Frontal cortex (tissue), 4 donors: ENCODE measurements around the gene HAUS7. TPM values are rescaled to one million over a fixed set of nuclear protein-coding genes. Genes with fewer than 3 reads are reported as not detected.
"Not testable (repeated sequence)": the region's sequence is repeated elsewhere in the genome, so short reads cannot be mapped to it uniquely, and the experiment has no call there.

ENCODE experiments used
- DNase-seq, 2 donors: peaks; one replicate each; pipeline ENCODE4 v3.0.0; 2012; ENCODE audit warnings: low spot score in 2 of 2
- FAIRE-seq: peaks from 2 replicates; lab custom pipeline; 2012; peaks lifted over from hg19 to GRCh38; lab: Jason Lieb, UNC
- total RNA-seq: library from RNA; depleted of rRNA; stranded (reverse); fragments of >200 nt; gene quantifications from one replicate; pipeline ENCODE4 v1.2.3, GENCODE V29; 2014
- donor health status: control.
- donor health status: control.
- donor health status: control.

HAUS7 gene
- total RNA-seq, 1 donor from 2014 or later, result 6.5 TPM

- DNase-seq (no peak), FAIRE-seq (no peak)
Observed at GRCh38 chrX:153414856-153415510, 55.4 kb downstream of the HAUS7 start.

DNA sequence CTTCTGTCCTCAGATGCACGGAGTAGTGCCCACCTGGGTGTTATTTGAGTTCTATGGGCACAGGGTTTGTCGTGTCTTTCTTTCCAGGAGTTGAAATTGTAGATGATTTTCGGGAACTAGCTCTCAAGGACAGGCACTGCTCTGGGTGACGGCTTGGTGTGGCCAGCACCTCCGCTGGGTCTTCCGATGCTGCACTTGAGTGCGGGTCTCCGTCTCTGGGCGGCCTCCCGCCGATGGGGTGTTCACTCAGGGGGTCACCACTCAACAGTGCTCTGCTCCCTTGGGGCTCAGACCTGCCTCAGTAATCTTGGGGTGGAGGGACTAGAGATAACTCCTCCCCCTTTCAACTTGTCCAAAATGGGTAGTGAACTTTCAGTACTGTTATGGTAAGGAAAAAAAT lies 56.6 kb downstream of the HAUS7 start:
- FAIRE-seq (no peak), DNase-seq (no peak)

DNA sequence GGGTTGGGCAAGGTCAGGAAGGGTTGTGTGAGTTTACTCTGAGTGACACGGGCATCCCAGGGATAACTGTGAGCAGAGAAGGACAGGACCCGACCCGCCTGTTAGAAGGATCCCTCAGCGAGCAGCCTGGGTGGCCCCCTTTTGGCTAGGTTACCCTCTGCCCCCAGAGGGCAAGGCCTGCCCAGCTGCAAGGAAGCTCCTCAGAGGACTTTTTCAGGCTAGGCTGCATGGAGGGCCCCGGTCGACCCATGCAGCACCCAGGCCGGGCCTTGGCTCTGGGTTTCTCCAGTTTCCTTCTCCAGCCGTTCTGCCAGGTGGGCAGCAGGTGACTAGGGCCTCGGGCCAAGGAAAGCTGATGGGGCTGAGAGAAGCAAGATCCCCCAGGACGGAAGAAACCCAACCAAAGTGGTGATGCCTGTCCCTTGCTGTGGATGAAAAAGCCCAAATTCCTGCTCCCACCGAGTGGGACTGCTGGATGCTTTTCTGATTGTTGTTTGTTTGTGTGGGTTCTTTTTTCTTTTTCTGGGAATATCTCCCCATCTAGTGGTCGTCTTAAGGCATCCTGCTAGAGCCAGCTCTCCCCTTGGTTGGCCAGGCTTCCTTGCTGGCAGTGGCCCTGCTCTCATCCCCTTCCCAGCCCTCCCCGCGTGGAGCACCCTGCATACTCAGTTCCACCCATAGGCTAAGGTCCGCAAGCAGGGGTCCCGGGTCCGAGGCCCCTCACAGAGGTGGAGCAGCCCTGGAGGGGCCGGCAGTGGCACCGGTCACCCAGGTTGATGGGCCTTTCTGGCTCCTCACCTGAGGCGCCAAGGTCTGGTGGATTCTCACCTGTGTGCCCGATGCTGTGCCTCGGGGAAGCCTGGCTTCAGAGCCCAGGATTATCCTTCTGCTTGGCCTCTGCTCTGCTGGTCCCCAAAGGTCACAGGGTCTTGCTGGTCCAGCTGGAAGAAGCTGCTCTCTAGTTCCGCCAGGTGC lies 57.3 kb downstream of the HAUS7 start:
- FAIRE-seq (no peak), DNase-seq (no peak)

- DNase-seq, result peak in 1 of 2 donors; percentile 30
- FAIRE-seq, result no peak
Observed at GRCh38 chrX:153411988-153412574, 58.3 kb downstream of the HAUS7 start.

DNA sequence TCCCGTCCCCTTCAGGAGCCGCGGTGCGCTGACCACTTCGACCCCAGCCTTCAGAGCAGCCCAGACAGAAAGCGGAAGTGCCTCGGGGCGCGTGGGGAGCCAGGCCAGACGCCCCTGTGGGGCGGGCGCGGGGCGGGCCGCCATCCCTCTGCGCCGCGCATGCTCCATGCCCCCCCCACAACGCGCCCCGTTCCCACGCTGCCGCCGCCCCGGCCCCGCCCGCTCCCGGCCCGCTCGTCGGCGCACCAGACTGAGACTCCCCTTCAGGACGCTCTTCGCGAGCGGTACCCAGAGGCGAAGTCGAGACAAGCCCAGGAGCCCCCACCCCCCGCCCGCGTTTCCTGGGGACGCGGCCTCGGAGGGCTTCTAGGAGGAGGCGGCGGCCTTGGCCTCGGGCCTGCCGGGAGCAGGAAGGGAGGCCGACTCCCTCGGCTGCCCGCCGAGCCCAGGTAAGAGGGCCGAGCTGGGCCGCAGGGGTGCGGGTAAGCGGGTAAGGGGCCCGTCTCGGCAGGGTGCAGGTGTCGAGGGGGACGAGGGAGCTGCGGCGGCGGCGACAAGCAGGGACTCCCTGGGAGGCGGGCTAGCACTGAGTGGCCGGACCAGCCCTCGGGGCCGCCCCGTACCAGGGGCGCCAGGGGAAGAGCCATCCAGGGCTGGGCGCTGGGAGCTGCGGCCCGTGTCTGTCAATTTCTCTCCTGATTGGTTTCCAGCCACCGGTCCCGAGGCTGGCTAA lies 59.0 kb downstream of the HAUS7 start, which contains the start of gene ZFP92:
Gene ZFP92, plus strand, starts transcription at position 218 of the 733 bp plus-strand sequence. CDS start 6,851 bp downstream, outside the sequence.
- DNase-seq, result peak; percentile 56 to 58
- no peak for FAIRE-seq

DNA sequence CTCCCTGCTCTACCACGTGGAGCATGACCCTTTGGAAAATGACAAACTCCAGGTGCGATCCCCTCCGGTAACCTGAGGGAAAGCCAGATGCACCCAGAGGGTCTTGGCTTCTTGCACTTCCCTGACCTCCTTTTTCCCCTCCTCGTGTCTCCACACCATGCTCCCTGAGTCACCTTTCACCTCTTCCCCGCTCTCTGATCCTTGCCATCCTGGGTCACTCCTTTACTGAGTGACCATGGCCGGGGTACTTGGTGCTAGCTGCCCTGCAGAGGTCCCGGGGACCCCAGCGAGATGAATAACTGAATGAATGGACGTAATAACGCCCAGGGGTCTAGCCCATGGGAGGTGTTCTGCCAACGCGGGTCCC lies 59.5 kb downstream of the HAUS7 start:
- DNase-seq (no peak), FAIRE-seq (no peak)

DNA sequence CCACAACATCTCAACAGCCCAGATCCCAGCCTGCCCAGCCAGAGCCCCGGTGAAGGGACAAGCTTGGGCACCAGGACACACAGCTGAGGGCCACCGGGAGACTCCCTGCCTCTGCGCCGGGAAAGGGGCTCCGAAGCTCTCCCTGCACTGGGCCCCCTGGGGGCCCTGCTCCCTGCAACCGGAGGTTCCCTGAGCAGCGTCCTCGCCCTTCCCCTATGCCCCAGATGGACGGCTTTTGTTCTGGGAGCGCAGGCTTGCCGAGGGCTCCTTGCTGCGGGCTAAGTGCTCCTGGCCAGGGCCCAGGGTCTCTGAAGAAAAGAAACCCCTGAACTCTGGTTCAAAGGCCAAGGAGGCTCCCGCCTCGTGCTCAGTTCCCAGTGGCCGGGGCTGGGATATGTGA lies 60.0 kb downstream of the HAUS7 start:
- DNase-seq (no peak), FAIRE-seq (no peak)

DNA sequence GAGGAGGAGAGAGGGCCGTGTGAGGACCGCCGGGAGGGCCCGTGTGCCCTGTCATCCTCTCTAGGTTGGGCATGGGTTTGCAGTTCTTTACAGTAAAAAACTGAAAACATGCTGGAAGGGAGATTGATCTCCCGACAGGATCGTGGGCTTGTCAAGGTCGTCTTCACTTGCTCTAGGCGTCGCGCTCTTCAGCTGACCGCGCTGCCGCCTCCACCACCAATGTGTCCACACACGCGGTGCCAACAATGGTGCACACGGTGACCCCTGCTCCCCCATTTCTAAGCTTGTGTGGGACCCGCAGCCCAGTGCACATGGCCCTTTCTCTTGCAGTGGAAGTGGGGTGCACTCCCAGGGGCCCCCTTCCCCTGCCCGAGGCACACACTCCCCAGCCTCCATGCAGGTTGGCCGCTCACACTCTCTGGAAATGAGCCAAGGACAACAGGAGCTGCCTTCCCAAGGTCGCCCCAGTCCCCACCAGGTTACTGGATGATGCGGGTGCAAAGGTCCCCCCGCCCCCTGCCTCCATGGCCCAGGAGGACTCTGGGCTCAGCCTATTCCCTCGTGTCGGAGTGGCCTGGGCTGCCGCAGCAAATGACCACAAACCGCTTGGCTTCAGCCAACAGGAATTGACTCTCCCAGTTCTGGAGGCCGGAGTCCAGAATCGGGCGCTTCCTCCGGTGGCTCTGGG lies 60.8 kb downstream of the HAUS7 start:
- DNase-seq, result no peak
- no peak for FAIRE-seq

DNA sequence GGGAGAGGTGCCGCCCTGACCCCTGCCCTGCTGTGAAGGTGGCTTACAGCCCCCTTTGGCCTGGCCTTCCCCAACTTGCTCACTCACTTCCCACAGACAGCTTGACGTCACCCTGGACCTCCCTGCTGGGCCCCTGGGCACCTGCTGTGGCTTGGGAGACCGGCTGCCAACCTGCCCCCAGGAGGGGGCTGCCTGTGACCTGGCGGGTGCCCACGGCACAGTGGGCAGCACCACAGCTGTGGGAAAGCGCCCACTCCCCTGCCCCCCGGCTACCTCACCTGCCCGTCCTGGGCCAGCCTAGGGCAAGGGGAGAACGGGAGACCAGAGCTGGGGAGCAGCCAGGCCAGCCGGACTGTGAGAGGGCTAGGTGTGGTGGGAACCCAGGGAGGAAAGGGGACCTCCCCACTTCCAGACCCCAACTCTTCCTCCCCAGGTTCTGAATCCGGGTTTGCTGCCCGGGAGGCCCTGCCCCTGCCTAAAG lies 61.5 kb downstream of the HAUS7 start:
- DNase-seq (no peak), FAIRE-seq (no peak)

DNA sequence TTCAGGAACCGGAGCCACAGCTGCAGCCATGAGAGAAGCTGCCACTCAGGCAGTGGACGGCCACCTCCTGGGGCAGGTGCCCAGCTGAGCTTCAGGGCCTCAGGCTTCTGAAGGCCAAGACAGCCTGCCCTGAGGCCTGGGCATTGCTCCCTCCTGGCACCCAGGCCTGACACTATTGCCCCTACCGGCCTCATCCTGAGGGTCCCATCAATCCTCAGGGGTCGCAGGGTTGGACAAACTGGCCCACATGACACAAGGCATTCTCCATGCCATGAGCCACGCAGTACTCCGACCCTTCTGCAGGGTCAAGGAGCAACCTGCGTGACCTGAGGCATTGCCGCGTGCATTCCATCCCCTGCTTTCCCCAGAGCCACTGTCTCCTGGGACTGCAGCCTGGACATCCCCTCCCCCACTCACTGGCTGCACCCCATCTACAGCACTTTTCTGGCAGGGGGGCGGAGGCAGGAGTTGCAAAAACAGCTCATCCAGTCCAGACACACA lies 62.1 kb downstream of the HAUS7 start:
- DNase-seq (no peak), FAIRE-seq (no peak)

DNA sequence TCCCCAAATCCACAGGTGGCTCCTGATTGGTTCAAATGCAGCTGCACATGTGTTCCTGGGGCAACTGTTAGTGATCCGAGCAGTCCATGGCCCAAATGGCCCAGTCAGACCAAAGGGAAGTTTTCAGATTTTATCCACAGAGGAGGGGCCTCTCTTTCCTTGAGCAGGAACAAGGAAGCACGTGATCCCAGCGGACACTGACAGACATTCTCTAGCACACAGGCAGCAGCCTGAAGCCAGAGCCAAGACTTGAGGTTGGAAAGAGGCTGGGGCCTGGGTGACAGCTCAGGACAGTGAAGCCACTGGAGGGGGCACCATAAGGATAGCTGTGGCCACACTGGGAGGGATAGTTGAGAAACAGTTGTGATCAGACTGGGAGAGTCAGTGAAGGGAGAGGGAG lies 62.6 kb downstream of the HAUS7 start:
- FAIRE-seq, result no peak
- DNase-seq, result no peak

DNA sequence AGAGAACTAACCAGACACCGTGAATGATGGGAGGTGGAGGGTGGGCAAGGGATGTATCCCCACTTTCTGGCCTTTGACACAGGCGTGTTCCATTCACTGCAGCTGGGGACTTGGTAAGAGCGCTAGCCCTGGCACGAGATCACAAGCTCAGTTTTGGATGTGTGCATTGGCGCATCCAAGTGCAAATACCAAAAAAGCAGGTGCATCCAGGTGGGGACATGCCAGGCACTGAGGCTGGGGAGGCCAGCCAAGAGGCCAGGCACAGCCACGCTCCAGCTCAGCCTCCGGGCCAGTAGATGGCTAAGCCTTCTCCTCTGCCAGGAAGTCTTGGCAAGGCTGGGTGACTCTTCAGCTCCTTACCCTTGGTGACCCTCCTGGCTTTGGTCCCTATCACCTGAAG lies 63.5 kb downstream of the HAUS7 start:
- no peak for FAIRE-seq

DNA sequence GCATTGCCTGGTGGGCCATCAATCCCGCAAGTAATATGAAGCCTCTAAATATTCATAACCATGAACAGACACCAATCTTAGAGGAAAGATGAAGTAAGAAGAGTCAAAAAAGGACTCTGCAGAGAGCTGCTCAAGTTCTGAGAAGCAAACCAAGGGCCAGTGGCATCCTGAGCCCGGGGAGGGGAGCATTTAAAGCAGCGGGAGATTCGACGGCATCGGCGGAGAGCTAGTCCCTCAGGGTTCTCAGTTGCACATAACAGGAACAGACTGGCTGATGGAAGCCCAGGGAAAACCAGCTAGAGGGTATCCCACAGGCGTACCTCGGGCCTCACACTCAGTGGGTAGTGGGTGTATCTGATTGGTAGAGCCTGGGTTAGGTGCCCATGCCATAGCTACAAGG lies 64.4 kb downstream of the HAUS7 start:
- FAIRE-seq, result no peak
- no peak for DNase-seq

More for the DNA sequence above, 63.5 kb downstream of the HAUS7 start:
- peak in 1 of 2 donors; percentile 10 for DNase-seq

DNA sequence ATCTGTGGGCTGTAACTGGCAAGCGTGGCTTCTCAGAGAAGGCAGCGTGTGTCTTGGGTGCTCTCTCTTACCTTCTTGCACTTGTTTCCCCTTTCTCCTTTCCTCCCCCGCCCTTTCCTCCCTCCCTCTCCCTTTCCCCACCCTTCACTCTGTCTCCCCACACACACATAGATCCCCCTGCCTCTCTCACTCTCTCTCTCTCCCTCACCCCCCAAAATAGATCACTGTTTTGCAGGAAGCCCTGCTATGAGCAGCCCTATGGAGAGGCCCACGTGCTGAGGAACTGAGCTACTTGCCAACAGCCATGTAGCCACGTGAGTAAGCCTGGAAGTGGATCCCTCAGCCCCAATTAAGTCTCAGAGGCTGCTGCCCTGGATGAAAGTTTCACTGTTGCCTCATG lies 65.0 kb downstream of the HAUS7 start:
- no peak for DNase-seq

DNA sequence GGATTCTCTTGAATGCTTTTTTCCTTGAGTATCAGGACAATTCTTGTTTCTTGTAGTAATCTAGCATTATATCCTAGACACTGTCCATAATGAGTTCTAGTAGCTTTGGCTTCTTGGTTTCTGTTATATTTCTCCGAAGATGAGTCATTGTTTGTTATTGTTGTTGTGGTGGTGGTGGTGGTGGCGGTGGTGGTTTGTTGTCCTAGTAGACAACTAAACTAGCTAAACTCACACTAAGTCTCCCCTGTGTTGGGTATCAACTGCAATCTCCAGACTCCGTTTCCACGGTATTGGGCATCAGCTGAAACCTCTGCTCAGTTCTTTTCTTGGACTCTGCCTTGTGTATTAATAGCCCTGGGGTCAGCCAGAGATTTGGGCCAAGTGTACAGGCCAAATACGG lies 66.0 kb downstream of the HAUS7 start:
- not testable (repeated sequence) for DNase-seq, FAIRE-seq

More for the DNA sequence above, 65.0 kb downstream of the HAUS7 start:
- FAIRE-seq, result no peak

- FAIRE-seq, result no peak
Observed at GRCh38 chrX:153401133-153401764, 69.1 kb downstream of the HAUS7 start, which contains the start of gene PNMA6E. Gene PNMA6E, minus strand, starts transcription at chrX:153401350. Its CDS starts 2,501 bp downstream, at chrX:153398849.

DNA sequence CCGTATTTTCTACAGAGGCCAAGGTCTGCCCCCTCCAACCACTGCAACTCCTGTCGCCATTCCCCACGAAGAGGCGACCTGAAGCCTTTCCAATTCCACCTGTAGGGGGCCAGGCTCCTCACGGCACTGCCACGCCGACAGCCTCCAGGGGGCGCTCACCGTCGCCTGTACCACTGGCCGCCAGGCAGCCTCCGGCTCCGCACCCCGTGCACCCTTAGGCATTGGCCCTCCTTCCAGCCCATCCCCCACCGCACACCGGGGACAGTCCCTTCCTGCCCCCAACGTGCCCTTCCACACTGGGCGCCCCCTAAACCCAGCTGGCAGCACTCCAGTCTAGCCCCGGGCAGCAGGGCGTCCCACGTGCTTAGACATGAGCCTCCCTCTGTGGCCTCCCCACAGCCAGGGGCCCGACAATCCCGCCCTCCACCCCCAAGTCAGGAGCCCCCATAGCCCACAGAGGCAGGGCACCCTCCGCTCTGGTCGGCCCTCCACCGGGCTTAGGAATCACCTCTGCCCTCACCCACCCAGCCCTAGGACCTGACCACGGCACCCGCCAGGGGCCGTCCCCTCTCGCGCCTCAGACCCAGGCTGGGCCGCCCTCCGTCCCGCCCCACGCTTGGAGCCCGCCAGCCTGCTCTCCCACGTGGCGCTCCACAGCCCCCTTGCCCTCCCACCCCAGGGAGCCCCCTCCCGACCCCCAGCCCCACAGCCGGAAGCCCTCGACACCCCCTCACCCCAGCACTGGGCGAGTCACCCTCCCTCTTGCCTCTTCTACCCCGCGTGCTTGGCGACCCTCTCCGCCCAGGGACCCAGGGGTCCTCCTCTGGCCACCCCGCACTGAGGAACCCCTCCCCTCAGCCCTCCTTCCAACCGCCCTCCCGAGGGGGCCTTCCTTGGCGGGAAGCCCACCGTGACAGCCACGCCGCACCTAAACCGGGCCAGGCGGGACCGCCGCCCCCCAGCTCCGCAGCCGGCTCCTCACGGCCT lies 69.9 kb downstream of the HAUS7 start:
- FAIRE-seq (no peak), DNase-seq (peak in 1 of 2 donors; percentile 29)

More at GRCh38 chrX:153401133-153401764, 69.1 kb downstream of the HAUS7 start, which contains the start of gene PNMA6E:
- peak in 1 of 2 donors; percentile 17 for DNase-seq
